ENCODE measurements around the gene DGCR8.

The DGCR8 gene

GRCh38 chr22:20079745-20080444 lies at the start of gene DGCR8:
TSS of gene DGCR8 (plus strand) at chr22:20080241. CDS start at chr22:20085964, 5,723 bp downstream.
- DNase-seq, result peak; percentile 66

- peak; percentile 39 for DNase-seq
Measured at GRCh38 chr22:20031732-20032406, 48.2 kb upstream of the DGCR8 start.

- DNase-seq, result no peak
Measured at GRCh38 chr22:20032407-20032991, 47.5 kb upstream of the DGCR8 start.

GRCh38 chr22:20033045-20033706 lies 46.9 kb upstream of the DGCR8 start:
- no peak for DNase-seq

GRCh38 chr22:20034143-20034542 lies 45.9 kb upstream of the DGCR8 start:
- DNase-seq, result no peak

GRCh38 chr22:20035375-20036083 lies 44.5 kb upstream of the DGCR8 start:
- DNase-seq, result no peak

GRCh38 chr22:20036084-20036482 lies 44.0 kb upstream of the DGCR8 start:
- DNase-seq, result no peak

- DNase-seq, result no peak
Measured at GRCh38 chr22:20036535-20037392, 43.3 kb upstream of the DGCR8 start.

- no peak for DNase-seq
Measured at GRCh38 chr22:20037419-20037818, 42.6 kb upstream of the DGCR8 start.

- no peak for DNase-seq
Measured at GRCh38 chr22:20038574-20038973, 41.5 kb upstream of the DGCR8 start.

- DNase-seq, result no peak
Measured at GRCh38 chr22:20039683-20040325, 40.2 kb upstream of the DGCR8 start.

GRCh38 chr22:20040327-20041200 lies 39.5 kb upstream of the DGCR8 start:
- no peak for DNase-seq

- DNase-seq, result no peak
Measured at GRCh38 chr22:20043057-20043996, 36.7 kb upstream of the DGCR8 start.

GRCh38 chr22:20043997-20044342 lies 36.1 kb upstream of the DGCR8 start:
- DNase-seq, result no peak

- no peak for DNase-seq
Measured at GRCh38 chr22:20044495-20045151, 35.4 kb upstream of the DGCR8 start.

- no peak for DNase-seq
Measured at GRCh38 chr22:20046730-20047129, 33.3 kb upstream of the DGCR8 start.

GRCh38 chr22:20051927-20052308 lies 28.1 kb upstream of the DGCR8 start:
- no peak for DNase-seq

GRCh38 chr22:20052309-20053259 lies 27.5 kb upstream of the DGCR8 start:
- DNase-seq, result no peak

All from CD4-positive, alpha-beta T cell treated with Interleukin-15 for 1 hour (primary cell).